Stomach (tissue), 9 donors: ENCODE data around the gene SCCPDH. TPM values are rescaled to one million over a fixed set of nuclear protein-coding genes. Genes with fewer than 3 reads are reported as not detected.
A peak's percentile ranks its signal among the peaks of the same experiment; 100 is the strongest.
"Not testable (repeated sequence)": the region's sequence is repeated elsewhere in the genome, so short reads cannot be mapped to it uniquely, and the experiment has no call there.

Source experiments
- DNase-seq, 2 donors: peaks; one replicate each; pipeline versions ENCODE4 v3.0.0 to v3.0.0-alpha.2; 2013 to 2019
- H3K27ac ChIP-seq, 5 donors: fragments of 200-600 bp in 4 of 5; sonication (generic) in 4 of 5; one replicate each; pipeline ENCODE4 v1.5.1; 2013 to 2019; ENCODE audit warnings: mild to moderate bottlenecking in 1 of 5, moderate library complexity in 1 of 5
- H3K27me3 ChIP-seq, 3 donors: fragments of 200-600 bp; sonication (generic); one replicate each; pipeline ENCODE4 v1.5.1; 2017 to 2019; ENCODE audit warnings: mixed run types in 1 of 3
- H3K36me3 ChIP-seq, 4 donors: fragments of 200-600 bp; sonication (generic); 1 replicate in 3 of 4; 2 replicates in 1 of 4; pipeline ENCODE4 v1.5.1; 2016 to 2019
- H3K4me1 ChIP-seq, 4 donors: fragments of 200-600 bp; sonication (generic); one replicate each; pipeline ENCODE4 v1.5.1; 2016 to 2019
- H3K4me3 ChIP-seq, 4 donors: fragments of 200-600 bp; sonication (generic) in 3 of 4; one replicate each; pipeline ENCODE4 v1.5.1; 2016 to 2019; ENCODE audit warnings: mild to moderate bottlenecking in 1 of 4
- H3K9me3 ChIP-seq, 4 donors: fragments of 200-600 bp; sonication (generic); one replicate each; pipeline ENCODE4 v1.5.1; 2016 to 2019
- CTCF ChIP-seq, 7 experiments: fragments of 450-650 bp in 4 of 7; fragments of 200-600 bp in 3 of 7; sonication (generic) in 3 of 7; IDR thresholded peaks; one replicate each; pipeline ENCODE4 v1.5.1; 2016 to 2019; ENCODE audit warnings: antibody characterized with exemption in 7 of 7, control low read depth in 2 of 7, mild to moderate bottlenecking in 1 of 7
- EP300 ChIP-seq: sonication (generic); formaldehyde crosslinking; IDR thresholded peaks from one replicate; pipeline ENCODE4 v1.6.1; 2017; ENCODE audit warnings: antibody characterized with exemption
- POLR2A ChIP-seq, 4 donors: fragments of 450-650 bp; IDR thresholded peaks; one replicate each; pipeline ENCODE4 v1.6.1; 2016; ENCODE audit warnings: antibody characterized with exemption in 4 of 4, control low read depth in 2 of 4, mild to moderate bottlenecking in 1 of 4, moderate library complexity in 1 of 4
- POLR2AphosphoS5 ChIP-seq, 3 donors: sonication (generic); formaldehyde crosslinking; IDR thresholded peaks; one replicate each; pipeline ENCODE4 v1.6.1; 2016; ENCODE audit warnings: antibody characterized with exemption in 3 of 3
- WGBS, 5 donors: extraction: QIAGEN DNeasy Blood & Tissue Kit in 3 of 5; methylation state at CpG; one replicate each; pipeline versions ENCODE4 v1.1.5 to v1.1.7; 2013 to 2018; 5-methylcytosine and 5-hydroxymethylcytosine counted together
- intact Hi-C: fragments of 100-400 bp; cut with DNase I; formaldehyde crosslinking; loops from one replicate; pipeline ENCODE4 v1.15.1; 2023; ENCODE audit warnings: low total_unique reads
- polyA plus RNA-seq, 3 donors: library from polyadenylated mRNA; stranded (reverse); fragments of 200-250 nt; gene quantifications; one replicate each; pipeline ENCODE4 v1.2.3, GENCODE V29; 2013
- total RNA-seq, 5 donors: library from RNA; depleted of rRNA; stranded (reverse); fragments of >200 nt; gene quantifications; one replicate each; pipeline versions ENCODE4 v1.1.0 to v1.2.3, GENCODE V29; 2014 to 2016
- donor health status: healthy with polysubstance abuse.
- donor health status: Bipolar disorder and iron deficiency.
- donor health status: healthy.

Gene SCCPDH
- total and polyA plus RNA-seq, 8 donors, result 13.4 to 66.3 (median 20.7) TPM

DNA sequence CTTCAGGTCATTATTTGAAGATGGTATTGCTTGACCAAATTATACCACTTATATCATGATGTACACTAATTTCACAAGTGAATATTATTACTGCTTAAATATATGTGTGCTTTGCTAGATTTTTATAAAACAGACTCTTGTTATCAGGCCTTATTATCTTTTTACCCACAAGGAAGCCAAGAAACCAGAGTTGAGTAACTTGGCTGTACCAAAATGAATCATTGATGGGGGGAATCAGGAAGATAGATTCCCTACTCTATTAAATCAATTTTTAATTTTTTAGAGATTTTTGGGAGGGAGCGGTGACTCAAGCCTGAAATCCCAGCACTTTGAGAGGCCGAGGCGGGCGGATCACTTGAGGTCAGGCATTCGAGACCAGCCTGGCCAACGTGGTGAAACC, 16.0 kb upstream of the SCCPDH start:
- WGBS, 5 donors, result 92 to 97% (median 93%) methylated on average over 6 of the region's 6 CpGs
- TF ChIP-seq EP300 (no peak), POLR2AphosphoS5 (IDR thresholded peaks at IDR 0.05) (no peak), POLR2A (IDR thresholded peaks at IDR 0.05) (no peak), CTCF (IDR thresholded peaks at IDR 0.05) (no peak)
- Histone ChIP-seq H3K36me3 (no peaks in the 10 kb centered on the region), H3K9me3 (peaks cover 0 to 5% (median 0%) of the 10 kb centered on the region in 4 donors), H3K4me3 (no peak overlapping the region), H3K27me3 (peaks cover 0 to 9% (median 0%) of the 10 kb centered on the region in 3 donors), H3K27ac (no peak overlapping the region), H3K4me1 (peaks cover 0 to 20% (median 5%) of the 10 kb centered on the region in 4 donors)
- intact Hi-C loops, result no loop called here
- no peak for DNase-seq

GRCh38 chr1:246709196-246709595, 15.0 kb upstream of the SCCPDH start:
- H3K4me1 ChIP-seq, result peaks cover 0 to 15% (median 5%) of the 10 kb centered on the region in 4 donors
- H3K4me3 ChIP-seq, result no peak overlapping the region
- H3K27ac ChIP-seq, result peak overlapping the region in 3 of 5 donors; percentile 62 to 77 (median 68)
- intact Hi-C loops, result no loop called here
- H3K9me3 ChIP-seq, result peaks cover 0 to 5% (median 0%) of the 10 kb centered on the region in 4 donors
- TF ChIP-seq CTCF (IDR thresholded peaks at IDR 0.05) (no peak), EP300 (no peak), POLR2A (IDR thresholded peaks at IDR 0.05) (no peak), POLR2AphosphoS5 (IDR thresholded peaks at IDR 0.05) (no peak)
- H3K36me3 ChIP-seq, result no peaks in the 10 kb centered on the region
- H3K27me3 ChIP-seq, result peaks cover 0 to 9% (median 0%) of the 10 kb centered on the region in 3 donors
- no peak for DNase-seq
- 88 to 95% (median 91%) methylated on average over 4 of the region's 4 CpGs for WGBS, 5 donors

GRCh38 chr1:246709835-246710234, 14.4 kb upstream of the SCCPDH start:
- TF ChIP-seq EP300, result no peak
- TF ChIP-seq POLR2A (IDR thresholded peaks at IDR 0.05), result no peak
- TF ChIP-seq POLR2AphosphoS5 (IDR thresholded peaks at IDR 0.05), result peak in 2 of 3 donors; percentile 21 to 59
- TF ChIP-seq CTCF (IDR thresholded peaks at IDR 0.05), result no peak
- intact Hi-C loops, result no loop called here
- WGBS, 5 donors, result 14 to 30% (median 19%) methylated on average over 2 of the region's 2 CpGs

DNA sequence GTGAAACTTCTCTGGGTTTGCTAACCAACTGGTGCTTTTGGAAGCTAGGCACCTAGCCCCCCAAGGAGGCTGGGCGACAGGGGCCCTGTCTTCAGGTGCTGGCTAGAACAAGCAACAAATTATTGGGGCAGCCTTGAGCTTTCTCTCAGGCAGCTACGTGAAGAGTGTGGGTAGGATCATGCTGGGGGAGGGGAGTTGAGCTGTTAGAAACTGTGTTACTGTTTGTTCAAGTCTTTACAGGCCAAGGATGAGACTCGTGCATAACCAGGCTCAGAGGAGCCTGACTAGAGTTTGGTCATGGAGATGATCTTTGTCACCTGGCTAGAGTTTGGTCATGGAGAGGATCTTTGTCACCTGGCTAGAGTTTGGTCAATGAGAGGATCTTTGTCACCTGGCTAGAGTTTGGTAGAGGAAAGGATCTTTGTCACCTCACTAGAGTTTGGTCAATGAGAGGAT, 12.6 kb upstream of the SCCPDH start:
- Histone ChIP-seq H3K9me3 (peaks cover 0 to 5% (median 0%) of the 10 kb centered on the region in 4 donors), H3K4me1 (peaks cover 0 to 15% (median 5%) of the 10 kb centered on the region in 4 donors), H3K36me3 (no peaks in the 10 kb centered on the region), H3K4me3 (no peak overlapping the region), H3K27me3 (peaks cover 0 to 9% (median 0%) of the 10 kb centered on the region in 3 donors), H3K27ac (no peak overlapping the region)
- no peak for DNase-seq
- TF ChIP-seq POLR2A (IDR thresholded peaks at IDR 0.05), result no peak
- TF ChIP-seq CTCF (IDR thresholded peaks at IDR 0.05), result no peak
- no peak for TF ChIP-seq EP300
- TF ChIP-seq POLR2AphosphoS5 (IDR thresholded peaks at IDR 0.05), result no peak
- intact Hi-C loops, result no loop called here
- 83 to 95% (median 87%) methylated on average over 3 of the region's 3 CpGs for WGBS, 5 donors

More at GRCh38 chr1:246709835-246710234, 14.4 kb upstream of the SCCPDH start:
- H3K27me3 ChIP-seq, result peaks cover 0 to 9% (median 0%) of the 10 kb centered on the region in 3 donors
- H3K9me3 ChIP-seq, result peaks cover 0 to 5% (median 0%) of the 10 kb centered on the region in 4 donors
- peaks cover 0 to 15% (median 5%) of the 10 kb centered on the region in 4 donors for H3K4me1 ChIP-seq
- no peaks in the 10 kb centered on the region for H3K36me3 ChIP-seq
- peak overlapping the region in 4 of 5 donors; percentile 15 to 68 (median 53) for H3K27ac ChIP-seq
- H3K4me3 ChIP-seq, result no peak overlapping the region
- DNase-seq, result peak in 1 of 2 donors; percentile 79

DNA sequence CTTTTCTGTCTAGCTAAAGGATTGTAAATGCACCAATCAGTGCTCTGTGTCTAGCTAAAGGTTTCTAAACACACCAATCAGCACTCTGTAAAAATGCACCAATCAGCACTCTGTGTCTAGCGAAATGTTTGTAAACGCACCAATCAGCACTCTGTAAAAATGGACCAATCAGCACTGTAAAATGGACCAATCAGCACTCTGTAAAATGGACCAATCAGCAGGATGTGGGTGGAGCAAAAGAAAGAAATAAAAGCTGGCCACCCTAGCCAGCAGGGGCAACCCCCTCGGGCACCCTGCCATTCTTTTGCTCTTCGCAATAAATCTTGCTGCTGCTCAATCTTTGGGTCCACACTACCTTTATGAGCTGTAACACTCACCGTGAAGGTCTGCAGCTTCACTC, 11.8 kb upstream of the SCCPDH start:
- WGBS, 5 donors, result 92 to 97% (median 94%) methylated on average over 5 of the region's 5 CpGs
- H3K9me3 ChIP-seq, H3K27me3 ChIP-seq, H3K36me3 ChIP-seq, DNase-seq, H3K4me3 ChIP-seq, H3K27ac ChIP-seq, intact Hi-C loops: not testable (repeated sequence)
- H3K4me1 ChIP-seq, result peaks cover 0 to 12% (median 5%) of the 10 kb centered on the region in 4 donors

GRCh38 chr1:246719361-246719760, 4.8 kb upstream of the SCCPDH start:
- H3K9me3 ChIP-seq, H3K4me3 ChIP-seq, DNase-seq, H3K4me1 ChIP-seq, intact Hi-C loops, H3K36me3 ChIP-seq, H3K27ac ChIP-seq, H3K27me3 ChIP-seq: not testable (repeated sequence)
- 67 to 95% (median 90%) methylated on average over 1 to 2 of the region's 2 CpGs for WGBS, 5 donors

GRCh38 chr1:246720814-246721213, 3.4 kb upstream of the SCCPDH start:
- not testable (repeated sequence) for H3K36me3 ChIP-seq, H3K27me3 ChIP-seq
- WGBS, 5 donors, result 90 to 96% (median 93%) methylated on average over 7 of the region's 7 CpGs

More at GRCh38 chr1:246720814-246721213, 3.4 kb upstream of the SCCPDH start:
- H3K9me3 ChIP-seq, intact Hi-C loops, DNase-seq, H3K4me3 ChIP-seq, H3K27ac ChIP-seq: not testable (repeated sequence)
- H3K4me1 ChIP-seq, result peaks cover 10 to 21% (median 19%) of the 10 kb centered on the region in 4 donors
